ENCODE measurements around the gene ZFP28.

- TF ChIP-seq CTCF (conservative IDR thresholded peaks at IDR 0.05; ENCODE audit: low read length): no peak
- no peak for TF ChIP-seq EZH2phosphoT487 (IDR thresholded peaks at IDR 0.05; ENCODE audit: borderline replicate concordance, low read depth, low read length)
Measured at GRCh38 chr19:56507446-56508289, 31.1 kb upstream of the ZFP28 start, which contains the start of gene ZNF471.
